B cell (primary cell): ENCODE data around the gene NRF1. TPM values are rescaled to one million over a fixed set of nuclear protein-coding genes. Genes with fewer than 3 reads are reported as not detected.

Experiments
- ATAC-seq: fragments of 200-7000 bp; cut with Tn5 transposase; one replicate; pipeline ENCODE4 v1.10.0; 2021; ENCODE audit warnings: low read depth, mild to moderate bottlenecking, moderate number of reproducible peaks, moderate library complexity
- CTCF ChIA-PET: fragments of 350-600 bp; sonication (Branson Sonifier 250); formaldehyde crosslinking; loops from one replicate; lab custom pipeline; 2021; ENCODE audit warnings: antibody characterized with exemption, inconsistent platforms; lab: Charles Lee
- POLR2A ChIA-PET: fragments of 350-600 bp; sonication (Branson Sonifier 250); formaldehyde crosslinking; loops from one replicate; lab custom pipeline; 2021; ENCODE audit warnings: antibody characterized with exemption; lab: Charles Lee
- DNase-seq: peaks from one replicate; pipeline ENCODE4 v3.0.0; 2013
- H2AFZ ChIP-seq: 2 replicates; pipeline ENCODE4 v1.6.1; 2012; ENCODE audit warnings: mild to moderate bottlenecking, low read depth, low read length; ENCODE audit not compliant: insufficient read depth, poor library complexity, severe bottlenecking
- H3K27ac ChIP-seq, 2 donors: 1 replicate in 1 of 2; 2 replicates in 1 of 2; pipeline ENCODE4 v1.5.1; 2012 to 2013; ENCODE audit warnings: low read length in 2 of 2, mild to moderate bottlenecking in 2 of 2, moderate library complexity in 1 of 2
- H3K27me3 ChIP-seq, 4 experiments: fragments of 200-600 bp in 1 of 4; sonication (generic) in 1 of 4; replicated peaks in 1 of 4; 1 replicate in 2 of 4; 2 replicates in 2 of 4; pipeline versions ENCODE4 v1.6.1 to v1.7.0; 2013 to 2016; ENCODE audit warnings: low read length in 3 of 4, mild to moderate bottlenecking in 2 of 4, mixed read lengths in 1 of 4, moderate library complexity in 1 of 4; ENCODE audit not compliant: insufficient read depth in 4 of 4, control insufficient read depth in 3 of 4; ENCODE audit errors: control extremely low read depth in 1 of 4
- H3K36me3 ChIP-seq, 2 experiments: replicated peaks in 1 of 2; 1 replicate in 1 of 2; 2 replicates in 1 of 2; pipeline versions ENCODE4 v1.6.1 to v1.7.1; 2013; ENCODE audit warnings: low read length in 1 of 2; ENCODE audit not compliant: insufficient read depth in 2 of 2, control insufficient read depth in 1 of 2; ENCODE audit errors: control extremely low read depth in 1 of 2, extremely low read depth in 1 of 2
- H3K4me1 ChIP-seq, 2 donors: fragments of 200-600 bp in 1 of 2; sonication (generic) in 1 of 2; 1 replicate in 1 of 2; 2 replicates in 1 of 2; pipeline versions ENCODE4 v1.5.1 to v1.6.1; 2013 to 2017; ENCODE audit warnings: low read length in 2 of 2; ENCODE audit not compliant: control insufficient read depth in 2 of 2, insufficient read depth in 2 of 2
- H3K4me2 ChIP-seq: replicated peaks from 2 replicates; pipeline ENCODE3; 2012; ENCODE audit warnings: mild to moderate bottlenecking, low read depth, low read length; ENCODE audit not compliant: poor library complexity, severe bottlenecking
- H3K4me3 ChIP-seq, 5 experiments: fragments of 200-600 bp in 1 of 5; sonication (generic) in 1 of 5; 1 replicate in 3 of 5; 2 replicates in 2 of 5; pipeline versions ENCODE4 v1.5.1 to v1.7.0; 2011 to 2016; ENCODE audit warnings: low read length in 4 of 5, mild to moderate bottlenecking in 4 of 5, low read depth in 2 of 5, control low read depth in 1 of 5, moderate library complexity in 1 of 5; ENCODE audit not compliant: insufficient read depth in 1 of 5; ENCODE audit errors: control extremely low read depth in 1 of 5, extremely low read depth in 1 of 5
- H3K79me2 ChIP-seq: fragments of 200-600 bp; sonication (generic); one replicate; pipeline ENCODE4 v1.6.0; 2016; ENCODE audit warnings: low read length; ENCODE audit not compliant: control insufficient read depth, insufficient read depth
- H3K9ac ChIP-seq: fragments of 200-600 bp; sonication (generic); 2 replicates; pipeline ENCODE4 v1.6.1; 2017; ENCODE audit warnings: mild to moderate bottlenecking, low read length, moderate library complexity
- H3K9me3 ChIP-seq, 3 donors: one replicate each; pipeline versions ENCODE4 v1.6.1 to v1.7.1; 2013; ENCODE audit warnings: low read length in 2 of 3; ENCODE audit not compliant: control insufficient read depth in 2 of 3, insufficient read depth in 1 of 3; ENCODE audit errors: control extremely low read depth in 1 of 3
- H4K20me1 ChIP-seq: 2 replicates; pipeline ENCODE4 v1.6.0; 2012; ENCODE audit warnings: mild to moderate bottlenecking, low read length; ENCODE audit not compliant: insufficient read depth, control insufficient read depth, poor library complexity, severe bottlenecking
- H3K27ac Mint-ChIP-seq: one replicate; pipeline ENCODE4 v1.8.0; 2021; ENCODE audit warnings: mixed read lengths
- H3K27me3 Mint-ChIP-seq: one replicate; pipeline ENCODE4 v1.8.0; 2021; ENCODE audit warnings: mixed read lengths
- H3K4me1 Mint-ChIP-seq: one replicate; pipeline ENCODE4 v1.8.0; 2021; ENCODE audit warnings: mixed read lengths
- H3K4me3 Mint-ChIP-seq: one replicate; pipeline ENCODE4 v1.8.0; 2021; ENCODE audit warnings: mixed read lengths
- H3K9me3 Mint-ChIP-seq: one replicate; pipeline ENCODE4 v1.8.0; 2022; ENCODE audit warnings: mixed read lengths; ENCODE audit not compliant: insufficient read depth
- CTCF ChIP-seq: fragments of 200-600 bp; IDR thresholded peaks from one replicate; pipeline ENCODE4 v1.8.0; 2022; ENCODE audit warnings: antibody characterized with exemption, mild to moderate bottlenecking
- EZH2 ChIP-seq: IDR thresholded peaks from 2 replicates; pipeline ENCODE4 v1.6.1; 2012; ENCODE audit warnings: borderline replicate concordance, low read depth, mild to moderate bottlenecking, moderate library complexity, low read length; ENCODE audit not compliant: insufficient read depth, poor library complexity, severe bottlenecking
- WGBS: methylation state at CpG from one replicate; pipeline ENCODE4 v1.1.5; 2013; ENCODE audit warnings: missing lambda C conversion rate; ENCODE audit not compliant: insufficient coverage; 5-methylcytosine and 5-hydroxymethylcytosine counted together
- intact Hi-C: fragments of 100-400 bp; cut with micrococcal nuclease; formaldehyde crosslinking; loops from one replicate; pipeline ENCODE4 v1.10.0; 2022
- polyA plus RNA-seq: library from polyadenylated mRNA; depleted of rRNA; stranded (reverse); fragments of >200 nt; gene quantifications from 2 replicates; pipeline ENCODE4 v1.2.3, GENCODE V29; 2012
- total RNA-seq, 2 donors: library from RNA; stranded (reverse); fragments of 120-200 nt in 1 of 2; gene quantifications; 1 replicate in 1 of 2; 2 replicates in 1 of 2; pipeline versions ENCODE4 v1.2.3 to v1.2.4, GENCODE V29; 2013 to 2022

NRF1 gene
- total and polyA plus RNA-seq, 2 donors (not counting 1 experiment from before 2014, with no cell fraction given) = 19.6 to 53.0 TPM

DNA sequence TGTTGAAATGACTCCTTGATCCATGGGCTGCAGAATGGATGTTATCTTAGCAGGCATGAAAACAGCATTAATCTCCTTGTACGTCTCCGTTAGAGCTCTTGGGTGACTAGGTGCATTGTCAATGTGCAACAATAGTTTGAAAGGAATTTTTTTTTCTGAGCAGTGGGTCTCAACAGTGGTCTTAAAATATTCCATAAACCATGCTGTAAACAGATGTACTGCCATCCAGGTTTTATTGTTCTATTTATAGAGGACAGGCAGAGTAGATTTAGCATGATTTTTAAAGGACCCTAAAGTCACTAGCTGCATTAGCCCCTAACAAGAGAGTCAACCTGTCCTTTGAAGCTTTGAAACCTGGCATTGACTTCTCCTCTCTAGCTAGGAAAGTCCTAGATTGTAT lies 64.0 kb downstream of the NRF1 start:
- Mint-ChIP-seq H3K4me3 (no peak overlapping the region), H3K9me3 (peaks cover 5% of the 10 kb centered on the region), H3K4me1 (no peaks in the 10 kb centered on the region), H3K27ac (no peak overlapping the region), H3K27me3 (no peaks in the 10 kb centered on the region)
- DNase-seq (no peak), ATAC-seq (no peak)
- POLR2A ChIA-PET = no interaction called here
- WGBS = no CpG with 5 or more reads among the region's 2 CpGs
- TF ChIP-seq EZH2 = no peak
- CTCF ChIA-PET = interaction anchor here (1.3 kb wide), 1 partner anchor 154 kb away, joined by 3 read pairs; no protein-coding TSS in a partner anchor
- H3K9me3 ChIP-seq = peaks cover 0 to 9% (median 0%) of the 10 kb centered on the region in 3 donors
- intact Hi-C loops = no loop called here
- peaks cover 0 to 47% of the 10 kb centered on the region in 2 experiments for H3K36me3 ChIP-seq
- no peaks in the 10 kb centered on the region for H4K20me1 ChIP-seq
- H3K4me2 ChIP-seq = no peak overlapping the region
- no peaks in the 10 kb centered on the region for H3K27me3 ChIP-seq
- H3K4me3 ChIP-seq = no peak overlapping the region
- peaks cover 13% of the 10 kb centered on the region for H3K79me2 ChIP-seq
- H3K27ac ChIP-seq = no peak overlapping the region
- H2AFZ ChIP-seq = no peak overlapping the region
- H3K4me1 ChIP-seq = no peaks in the 10 kb centered on the region
- no peak overlapping the region for H3K9ac ChIP-seq

DNA sequence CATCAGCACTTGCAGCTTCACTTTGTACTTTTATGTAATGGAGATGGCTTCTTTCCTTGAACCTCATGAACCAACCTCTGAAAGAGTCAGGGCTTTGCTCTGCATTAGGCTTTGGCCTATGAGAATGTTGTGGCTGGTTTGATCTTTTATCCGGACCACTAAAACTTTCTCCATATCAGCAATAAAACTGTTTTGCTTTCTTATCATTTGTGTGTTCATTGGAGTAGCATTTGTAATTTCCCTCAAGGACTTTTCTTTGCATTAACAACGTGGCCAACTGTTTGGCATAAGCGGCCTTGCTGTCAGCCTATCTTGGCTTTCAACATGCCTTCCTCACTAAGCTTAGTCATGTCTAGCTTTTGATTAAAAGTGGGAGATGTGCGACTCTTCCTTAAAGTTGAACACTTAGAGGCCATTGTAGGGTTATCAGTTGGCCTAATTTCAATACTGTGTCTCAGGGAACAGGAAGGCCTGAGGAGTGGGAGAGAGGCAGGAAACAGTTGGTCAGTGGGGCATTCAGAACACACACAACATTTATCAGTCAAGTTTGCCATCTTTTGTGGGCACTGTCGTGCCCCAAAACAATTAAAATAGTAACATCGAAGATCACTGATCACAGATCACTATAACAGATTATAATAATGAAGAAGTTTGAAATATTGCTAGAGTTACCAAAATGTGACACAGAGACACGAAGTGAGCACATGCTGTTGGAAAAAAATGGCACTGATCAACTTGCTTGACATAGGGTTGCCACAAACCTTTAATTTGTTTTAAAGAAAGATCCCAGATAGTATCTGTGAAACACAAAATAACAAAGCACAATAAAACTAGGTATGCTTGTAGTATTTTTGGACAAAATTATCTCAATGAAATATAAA lies 64.7 kb downstream of the NRF1 start:
- H3K36me3 ChIP-seq = peaks cover 0 to 50% of the 10 kb centered on the region in 2 experiments
- H3K4me3 Mint-ChIP-seq = no peak overlapping the region
- H3K9me3 ChIP-seq = peaks cover 0 to 9% (median 0%) of the 10 kb centered on the region in 3 donors
- DNase-seq = no peak
- H3K27me3 ChIP-seq = no peaks in the 10 kb centered on the region
- no peaks in the 10 kb centered on the region for H4K20me1 ChIP-seq
- POLR2A ChIA-PET = no interaction called here
- TF ChIP-seq CTCF (no peak), EZH2 (no peak)
- no peak overlapping the region for H3K27ac Mint-ChIP-seq
- CTCF ChIA-PET = interaction anchor here (1.3 kb wide), 1 partner anchor 153 kb away, joined by 3 read pairs; no protein-coding TSS in a partner anchor
- no peak overlapping the region for H3K27ac ChIP-seq
- WGBS = no CpG with 5 or more reads among the region's 7 CpGs
- intact Hi-C loops = no loop called here
- H3K79me2 ChIP-seq = peaks cover 13% of the 10 kb centered on the region
- H3K9ac ChIP-seq = no peak overlapping the region
- ATAC-seq = no peak
- no peak overlapping the region for H3K4me2 ChIP-seq
- H3K4me1 ChIP-seq = no peaks in the 10 kb centered on the region
- H2AFZ ChIP-seq = no peak overlapping the region
- H3K4me3 ChIP-seq = no peak overlapping the region
- H3K4me1 Mint-ChIP-seq = no peaks in the 10 kb centered on the region
- H3K27me3 Mint-ChIP-seq = no peaks in the 10 kb centered on the region
- H3K9me3 Mint-ChIP-seq = peaks cover 5% of the 10 kb centered on the region
